Keratinocyte (primary cell): ENCODE data around the gene C2orf69. TPM values are rescaled to one million over a fixed set of nuclear protein-coding genes. Genes with fewer than 3 reads are reported as not detected.

Experiments used
- DNase-seq: peaks from one replicate; pipeline ENCODE4 v3.0.0-alpha.2; 2011; ENCODE audit warnings: low read depth, missing footprints, low spot score
- FAIRE-seq: peaks from 2 replicates; lab custom pipeline; 2011; peaks lifted over from hg19 to GRCh38; lab: Jason Lieb, UNC
- H2AFZ ChIP-seq: 2 replicates; pipeline ENCODE4 v1.6.0; 2012; ENCODE audit warnings: low read length, control low read depth, inconsistent platforms; ENCODE audit not compliant: control insufficient read depth
- H3K27ac ChIP-seq: 2 replicates; pipeline ENCODE4 v1.5.1; 2011; ENCODE audit warnings: low read length; ENCODE audit not compliant: control insufficient read depth, insufficient read depth
- H3K27me3 ChIP-seq: 3 replicates; pipeline ENCODE4 v1.6.0; 2011; ENCODE audit warnings: low read length; ENCODE audit not compliant: control insufficient read depth, insufficient read depth; ENCODE audit errors: extremely low read depth
- H3K36me3 ChIP-seq, 2 experiments: 2 replicates in 1 of 2; 3 replicates in 1 of 2; pipeline ENCODE4 v1.5.1; 2011; ENCODE audit warnings: low read length in 2 of 2, mild to moderate bottlenecking in 1 of 2; ENCODE audit not compliant: control insufficient read depth in 2 of 2, insufficient read depth in 2 of 2; ENCODE audit errors: extremely low read depth in 1 of 2
- H3K4me1 ChIP-seq: 3 replicates; pipeline ENCODE4 v1.5.1; 2011; ENCODE audit warnings: low read length; ENCODE audit not compliant: control insufficient read depth, insufficient read depth; ENCODE audit errors: extremely low read depth
- H3K4me2 ChIP-seq: 3 replicates; pipeline ENCODE4 v1.6.0; 2011; ENCODE audit warnings: low read depth, low read length; ENCODE audit not compliant: control insufficient read depth, insufficient read depth; ENCODE audit errors: extremely low read depth
- H3K4me3 ChIP-seq, 3 experiments: fragments of 200-600 bp in 1 of 3; sonication (generic) in 1 of 3; 2 replicates in 2 of 3; 3 replicates in 1 of 3; pipeline ENCODE4 v1.5.1; 2011 to 2016; ENCODE audit warnings: low read length in 3 of 3, mild to moderate bottlenecking in 3 of 3, control low read depth in 2 of 3, inconsistent platforms in 1 of 3, low read depth in 1 of 3, mixed read lengths in 1 of 3, mixed run types in 1 of 3, moderate library complexity in 1 of 3; ENCODE audit not compliant: control insufficient read depth in 2 of 3, insufficient read depth in 2 of 3; ENCODE audit errors: extremely low read depth in 1 of 3
- H3K79me2 ChIP-seq: 2 replicates; pipeline ENCODE4 v1.6.0; 2012; ENCODE audit warnings: low read length; ENCODE audit not compliant: control insufficient read depth, insufficient read depth
- H3K9ac ChIP-seq: 3 replicates; pipeline ENCODE4 v1.6.0; 2011; ENCODE audit warnings: low read length; ENCODE audit not compliant: control insufficient read depth, insufficient read depth; ENCODE audit errors: extremely low read depth
- H3K9me1 ChIP-seq: 3 replicates; pipeline ENCODE4 v1.6.0; 2011; ENCODE audit warnings: low read length; ENCODE audit not compliant: control insufficient read depth, insufficient read depth; ENCODE audit errors: extremely low read depth
- H3K9me3 ChIP-seq: 2 replicates; pipeline ENCODE4 v1.5.1; 2012; ENCODE audit warnings: low read depth, low read length; ENCODE audit not compliant: control insufficient read depth
- H4K20me1 ChIP-seq: 3 replicates; pipeline ENCODE4 v1.6.0; 2011; ENCODE audit warnings: low read length; ENCODE audit not compliant: control insufficient read depth, insufficient read depth; ENCODE audit errors: extremely low read depth
- EZH2 ChIP-seq: IDR thresholded peaks from one replicate; pipeline ENCODE4 v1.6.1; 2012; ENCODE audit warnings: inconsistent platforms, mild to moderate bottlenecking, low read length, moderate library complexity
- dilution Hi-C: fragments of 300-500 bp; cut with MboI; formaldehyde crosslinking; loops from one replicate; pipeline ENCODE4 v1.7.0; 2020; ENCODE audit warnings: low sequenced_read_pairs; ENCODE audit not compliant: extremely low pct_ligation_motif_present
- polyA plus RNA-seq, 5 experiments: library from polyadenylated mRNA; depleted of rRNA in 3 of 5; stranded (reverse) in 3 of 5; stranded (forward) in 1 of 5; unstranded in 1 of 5; fragments of >200 nt; gene quantifications; 1 replicate in 1 of 5; 2 replicates in 3 of 5; 3 replicates in 1 of 5; pipeline versions ENCODE4 v1.2.1 to v1.2.3, GENCODE V29; 2011 to 2012; ENCODE audit warnings: missing spikeins in 2 of 5, low read depth in 1 of 5, low replicate concordance in 1 of 5
- TF ChIP-seq, protein P1 (sequence below), 3 experiments: IDR thresholded peaks in 1 of 3; conservative IDR thresholded peaks in 1 of 3; optimal IDR thresholded peaks in 1 of 3; 2 replicates in 2 of 3; 3 replicates in 1 of 3; pipeline versions ENCODE3 to v1.5.1; 2011; ENCODE audit warnings: low read length in 3 of 3, mild to moderate bottlenecking in 3 of 3, moderate library complexity in 2 of 3, control low read depth in 1 of 3, inconsistent platforms in 1 of 3; ENCODE audit not compliant: insufficient read depth in 2 of 3; ENCODE audit errors: extremely low read depth in 1 of 3

Gene C2orf69
- polyA plus RNA-seq, 1 donor (not counting 4 experiments of a cell fraction or from before 2014, with no cell fraction given) = 8.6 TPM

- H3K79me2 ChIP-seq = no peaks in the 10 kb centered on the region
- H2AFZ ChIP-seq = no peak overlapping the region
- H3K27ac ChIP-seq = no peak overlapping the region
- H3K9me1 ChIP-seq = no peaks in the 10 kb centered on the region
- H4K20me1 ChIP-seq = no peaks in the 10 kb centered on the region
- DNase-seq (no peak), FAIRE-seq (no peak)
- H3K4me2 ChIP-seq = no peak overlapping the region
- no peak overlapping the region for H3K4me3 ChIP-seq
- no peak overlapping the region for H3K9ac ChIP-seq
- peaks cover 2% of the 10 kb centered on the region for H3K9me3 ChIP-seq
- dilution Hi-C loops = no loop called here
- no peaks in the 10 kb centered on the region for H3K27me3 ChIP-seq
- no peak for TF ChIP-seq EZH2
- TF ChIP-seq, protein P1, sequence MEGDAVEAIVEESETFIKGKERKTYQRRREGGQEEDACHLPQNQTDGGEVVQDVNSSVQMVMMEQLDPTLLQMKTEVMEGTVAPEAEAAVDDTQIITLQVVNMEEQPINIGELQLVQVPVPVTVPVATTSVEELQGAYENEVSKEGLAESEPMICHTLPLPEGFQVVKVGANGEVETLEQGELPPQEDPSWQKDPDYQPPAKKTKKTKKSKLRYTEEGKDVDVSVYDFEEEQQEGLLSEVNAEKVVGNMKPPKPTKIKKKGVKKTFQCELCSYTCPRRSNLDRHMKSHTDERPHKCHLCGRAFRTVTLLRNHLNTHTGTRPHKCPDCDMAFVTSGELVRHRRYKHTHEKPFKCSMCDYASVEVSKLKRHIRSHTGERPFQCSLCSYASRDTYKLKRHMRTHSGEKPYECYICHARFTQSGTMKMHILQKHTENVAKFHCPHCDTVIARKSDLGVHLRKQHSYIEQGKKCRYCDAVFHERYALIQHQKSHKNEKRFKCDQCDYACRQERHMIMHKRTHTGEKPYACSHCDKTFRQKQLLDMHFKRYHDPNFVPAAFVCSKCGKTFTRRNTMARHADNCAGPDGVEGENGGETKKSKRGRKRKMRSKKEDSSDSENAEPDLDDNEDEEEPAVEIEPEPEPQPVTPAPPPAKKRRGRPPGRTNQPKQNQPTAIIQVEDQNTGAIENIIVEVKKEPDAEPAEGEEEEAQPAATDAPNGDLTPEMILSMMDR (optimal IDR thresholded peaks at IDR 0.05 in 1 of 3, IDR thresholded peaks at IDR 0.05 in 1 of 3, conservative IDR thresholded peaks at IDR 0.05 in 1 of 3; ENCODE audit: extremely low read depth in 1 of 3, insufficient read depth in 2 of 3, low read length in 3 of 3) = no peak
- no peaks in the 10 kb centered on the region for H3K4me1 ChIP-seq
- no peaks in the 10 kb centered on the region for H3K36me3 ChIP-seq
Measured at GRCh38 chr2:199869227-199869541, 41.9 kb upstream of the C2orf69 start.

DNA sequence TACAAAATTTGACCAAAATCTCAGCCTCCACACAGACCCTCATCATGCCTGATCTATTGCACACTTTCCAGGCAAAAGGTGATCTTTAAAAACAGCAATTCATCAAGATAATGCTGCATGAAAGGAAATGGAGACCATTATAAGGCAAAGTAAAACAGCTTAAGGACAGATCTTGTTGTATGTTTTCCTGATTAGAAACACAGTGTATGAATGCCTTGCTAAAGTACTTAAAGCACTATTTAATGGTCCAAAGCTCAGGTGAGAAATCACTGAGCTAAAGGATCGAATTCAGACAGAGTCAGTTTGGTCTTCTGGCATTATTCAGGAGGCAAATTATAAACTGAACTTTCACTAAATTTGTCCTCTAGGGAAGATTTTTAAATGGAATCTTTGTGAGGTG is 41.4 kb upstream of the C2orf69 start:
- FAIRE-seq = no peak
- Histone ChIP-seq H3K9ac (no peak overlapping the region), H3K4me2 (no peak overlapping the region), H3K9me1 (no peaks in the 10 kb centered on the region), H4K20me1 (no peaks in the 10 kb centered on the region), H3K36me3 (no peaks in the 10 kb centered on the region), H3K27ac (no peak overlapping the region), H3K9me3 (peaks cover 2% of the 10 kb centered on the region), H3K79me2 (no peaks in the 10 kb centered on the region), H3K4me1 (no peaks in the 10 kb centered on the region), H3K4me3 (no peak overlapping the region), H3K27me3 (no peaks in the 10 kb centered on the region), H2AFZ (no peak overlapping the region)
- DNase-seq = no peak
- TF ChIP-seq, protein P1 (optimal IDR thresholded peaks at IDR 0.05 in 1 of 3, IDR thresholded peaks at IDR 0.05 in 1 of 3, conservative IDR thresholded peaks at IDR 0.05 in 1 of 3; ENCODE audit: extremely low read depth in 1 of 3, insufficient read depth in 2 of 3, low read length in 3 of 3) = no peak
- no peak for TF ChIP-seq EZH2
- dilution Hi-C loops = no loop called here
